Keratinocyte (primary cell): ENCODE results near the gene MYOZ3. TPM values are rescaled to one million over a fixed set of nuclear protein-coding genes. Genes with fewer than 3 reads are reported as not detected.

Experiments used
- DNase-seq: peaks from one replicate; pipeline ENCODE4 v3.0.0-alpha.2; 2011; ENCODE audit warnings: low read depth, missing footprints, low spot score
- FAIRE-seq: peaks from 2 replicates; lab custom pipeline; 2011; peaks lifted over from hg19 to GRCh38; lab: Jason Lieb, UNC
- H2AFZ ChIP-seq: 2 replicates; pipeline ENCODE4 v1.6.0; 2012; ENCODE audit warnings: low read length, control low read depth, inconsistent platforms; ENCODE audit not compliant: control insufficient read depth
- H3K27ac ChIP-seq: 2 replicates; pipeline ENCODE4 v1.5.1; 2011; ENCODE audit warnings: low read length; ENCODE audit not compliant: control insufficient read depth, insufficient read depth
- H3K27me3 ChIP-seq: 3 replicates; pipeline ENCODE4 v1.6.0; 2011; ENCODE audit warnings: low read length; ENCODE audit not compliant: control insufficient read depth, insufficient read depth; ENCODE audit errors: extremely low read depth
- H3K36me3 ChIP-seq, 2 experiments: 2 replicates in 1 of 2; 3 replicates in 1 of 2; pipeline ENCODE4 v1.5.1; 2011; ENCODE audit warnings: low read length in 2 of 2, mild to moderate bottlenecking in 1 of 2; ENCODE audit not compliant: control insufficient read depth in 2 of 2, insufficient read depth in 2 of 2; ENCODE audit errors: extremely low read depth in 1 of 2
- H3K4me1 ChIP-seq: 3 replicates; pipeline ENCODE4 v1.5.1; 2011; ENCODE audit warnings: low read length; ENCODE audit not compliant: control insufficient read depth, insufficient read depth; ENCODE audit errors: extremely low read depth
- H3K4me2 ChIP-seq: 3 replicates; pipeline ENCODE4 v1.6.0; 2011; ENCODE audit warnings: low read depth, low read length; ENCODE audit not compliant: control insufficient read depth, insufficient read depth; ENCODE audit errors: extremely low read depth
- H3K4me3 ChIP-seq, 3 experiments: fragments of 200-600 bp in 1 of 3; sonication (generic) in 1 of 3; 2 replicates in 2 of 3; 3 replicates in 1 of 3; pipeline ENCODE4 v1.5.1; 2011 to 2016; ENCODE audit warnings: low read length in 3 of 3, mild to moderate bottlenecking in 3 of 3, control low read depth in 2 of 3, inconsistent platforms in 1 of 3, low read depth in 1 of 3, mixed read lengths in 1 of 3, mixed run types in 1 of 3, moderate library complexity in 1 of 3; ENCODE audit not compliant: control insufficient read depth in 2 of 3, insufficient read depth in 2 of 3; ENCODE audit errors: extremely low read depth in 1 of 3
- H3K79me2 ChIP-seq: 2 replicates; pipeline ENCODE4 v1.6.0; 2012; ENCODE audit warnings: low read length; ENCODE audit not compliant: control insufficient read depth, insufficient read depth
- H3K9ac ChIP-seq: 3 replicates; pipeline ENCODE4 v1.6.0; 2011; ENCODE audit warnings: low read length; ENCODE audit not compliant: control insufficient read depth, insufficient read depth; ENCODE audit errors: extremely low read depth
- H3K9me1 ChIP-seq: 3 replicates; pipeline ENCODE4 v1.6.0; 2011; ENCODE audit warnings: low read length; ENCODE audit not compliant: control insufficient read depth, insufficient read depth; ENCODE audit errors: extremely low read depth
- H3K9me3 ChIP-seq: 2 replicates; pipeline ENCODE4 v1.5.1; 2012; ENCODE audit warnings: low read depth, low read length; ENCODE audit not compliant: control insufficient read depth
- H4K20me1 ChIP-seq: 3 replicates; pipeline ENCODE4 v1.6.0; 2011; ENCODE audit warnings: low read length; ENCODE audit not compliant: control insufficient read depth, insufficient read depth; ENCODE audit errors: extremely low read depth
- CTCF ChIP-seq, 3 experiments: IDR thresholded peaks in 1 of 3; conservative IDR thresholded peaks in 1 of 3; optimal IDR thresholded peaks in 1 of 3; 2 replicates in 2 of 3; 3 replicates in 1 of 3; pipeline versions ENCODE3 to v1.5.1; 2011; ENCODE audit warnings: low read length in 3 of 3, mild to moderate bottlenecking in 3 of 3, moderate library complexity in 2 of 3, control low read depth in 1 of 3, inconsistent platforms in 1 of 3; ENCODE audit not compliant: insufficient read depth in 2 of 3; ENCODE audit errors: extremely low read depth in 1 of 3
- EZH2 ChIP-seq: IDR thresholded peaks from one replicate; pipeline ENCODE4 v1.6.1; 2012; ENCODE audit warnings: inconsistent platforms, mild to moderate bottlenecking, low read length, moderate library complexity
- dilution Hi-C: fragments of 300-500 bp; cut with MboI; formaldehyde crosslinking; loops from one replicate; pipeline ENCODE4 v1.7.0; 2020; ENCODE audit warnings: low sequenced_read_pairs; ENCODE audit not compliant: extremely low pct_ligation_motif_present
- polyA plus RNA-seq, 5 experiments: library from polyadenylated mRNA; depleted of rRNA in 3 of 5; stranded (reverse) in 3 of 5; stranded (forward) in 1 of 5; unstranded in 1 of 5; fragments of >200 nt; gene quantifications; 1 replicate in 1 of 5; 2 replicates in 3 of 5; 3 replicates in 1 of 5; pipeline versions ENCODE4 v1.2.1 to v1.2.3, GENCODE V29; 2011 to 2012; ENCODE audit warnings: missing spikeins in 2 of 5, low read depth in 1 of 5, low replicate concordance in 1 of 5

Gene MYOZ3
- polyA plus RNA-seq, 1 donor (not counting 4 experiments of a cell fraction or from before 2014, with no cell fraction given): 0.03 TPM

- Histone ChIP-seq H3K4me1 (no peaks in the 10 kb centered on the region), H3K27ac (no peak overlapping the region), H3K79me2 (no peaks in the 10 kb centered on the region), H3K27me3 (no peaks in the 10 kb centered on the region), H3K36me3 (peaks cover 2 to 7% of the 10 kb centered on the region in 2 experiments), H3K9me3 (no peaks in the 10 kb centered on the region), H4K20me1 (no peaks in the 10 kb centered on the region), H3K9ac (no peak overlapping the region), H3K9me1 (no peaks in the 10 kb centered on the region), H3K4me3 (no peak overlapping the region), H2AFZ (no peak overlapping the region), H3K4me2 (no peak overlapping the region)
- no peak for DNase-seq
- dilution Hi-C loops: no loop called here
- TF ChIP-seq EZH2 (no peak), CTCF (optimal IDR thresholded peaks at IDR 0.05 in 1 of 3, IDR thresholded peaks at IDR 0.05 in 1 of 3, conservative IDR thresholded peaks at IDR 0.05 in 1 of 3; ENCODE audit: extremely low read depth in 1 of 3, insufficient read depth in 2 of 3, low read length in 3 of 3) (peak in 1 of 3 experiments; percentile 18)
- FAIRE-seq: no peak
These were observed 7.8 kb upstream of the MYOZ3 start for GRCh38 chr5:150653145-150653761.

- H3K27ac ChIP-seq: no peak overlapping the region
- H3K9me1 ChIP-seq: no peaks in the 10 kb centered on the region
- DNase-seq (no peak), FAIRE-seq (no peak)
- no peak overlapping the region for H2AFZ ChIP-seq
- H3K4me1 ChIP-seq: no peaks in the 10 kb centered on the region
- TF ChIP-seq CTCF (optimal IDR thresholded peaks at IDR 0.05 in 1 of 3, IDR thresholded peaks at IDR 0.05 in 1 of 3, conservative IDR thresholded peaks at IDR 0.05 in 1 of 3; ENCODE audit: extremely low read depth in 1 of 3, insufficient read depth in 2 of 3, low read length in 3 of 3) (no peak), EZH2 (no peak)
- H3K4me2 ChIP-seq: no peak overlapping the region
- no peaks in the 10 kb centered on the region for H3K27me3 ChIP-seq
- H3K9me3 ChIP-seq: no peaks in the 10 kb centered on the region
- H3K9ac ChIP-seq: no peak overlapping the region
- dilution Hi-C loops: no loop called here
- H3K79me2 ChIP-seq: no peaks in the 10 kb centered on the region
- no peak overlapping the region for H3K4me3 ChIP-seq
- peaks cover 0 to 6% of the 10 kb centered on the region in 2 experiments for H3K36me3 ChIP-seq
- H4K20me1 ChIP-seq: no peaks in the 10 kb centered on the region
These were observed 7.1 kb upstream of the MYOZ3 start for GRCh38 chr5:150653762-150654556.
